Measurements from ENCODE around the gene PLEKHN1.
"Not testable (repeated sequence)": the region's sequence is repeated elsewhere in the genome, so short reads cannot be mapped to it uniquely, and the experiment has no call there.

PLEKHN1 gene

DNA sequence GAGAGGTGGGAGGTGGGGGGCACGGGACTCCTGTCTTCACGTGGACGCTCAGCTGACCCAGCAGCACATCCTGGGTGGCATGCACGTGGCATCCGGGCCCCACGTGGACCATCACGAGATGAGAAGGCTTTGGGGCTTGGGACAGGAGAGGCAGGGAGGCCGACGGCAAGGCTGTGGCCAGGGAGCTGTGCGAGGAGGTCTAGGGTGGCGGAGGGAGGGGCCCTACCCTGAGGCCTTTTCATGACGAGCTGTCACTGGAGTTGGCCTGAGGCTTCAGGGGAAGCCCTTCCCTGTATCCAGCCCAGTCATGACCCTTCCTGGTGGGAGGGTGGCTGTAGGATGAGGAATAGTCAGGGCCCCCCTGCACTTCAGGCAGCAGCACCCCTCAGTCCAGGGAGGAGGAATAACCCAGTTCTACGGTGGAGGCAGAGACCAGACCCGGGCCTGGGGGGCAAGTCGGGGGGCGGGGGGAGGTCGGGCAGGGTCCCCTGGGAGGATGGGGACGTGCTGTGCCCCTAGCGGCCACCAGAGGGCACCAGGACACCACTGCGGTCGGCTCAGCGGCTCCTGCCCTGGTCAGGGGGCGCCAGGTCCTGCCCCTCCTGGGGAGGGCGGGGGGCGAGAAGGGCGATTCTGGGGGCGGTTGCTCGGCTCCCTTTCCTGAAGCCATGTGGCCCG lies 17.7 kb downstream of the PLEKHN1 start:
- Mint-ChIP-seq H3K9me3 (peaks cover 7% of the 10 kb centered on the region), H3K27ac (no peak overlapping the region), H3K27me3 (ENCODE audit: low read depth) (peaks cover 43% of the 10 kb centered on the region), H3K36me3 (ENCODE audit: low read depth) (no peaks in the 10 kb centered on the region), H3K4me1 (peaks cover 6% of the 10 kb centered on the region), H3K4me3 (peak overlapping the region in 1 of 3 experiments; percentile 21)
- TF ChIP-seq, protein P1, sequence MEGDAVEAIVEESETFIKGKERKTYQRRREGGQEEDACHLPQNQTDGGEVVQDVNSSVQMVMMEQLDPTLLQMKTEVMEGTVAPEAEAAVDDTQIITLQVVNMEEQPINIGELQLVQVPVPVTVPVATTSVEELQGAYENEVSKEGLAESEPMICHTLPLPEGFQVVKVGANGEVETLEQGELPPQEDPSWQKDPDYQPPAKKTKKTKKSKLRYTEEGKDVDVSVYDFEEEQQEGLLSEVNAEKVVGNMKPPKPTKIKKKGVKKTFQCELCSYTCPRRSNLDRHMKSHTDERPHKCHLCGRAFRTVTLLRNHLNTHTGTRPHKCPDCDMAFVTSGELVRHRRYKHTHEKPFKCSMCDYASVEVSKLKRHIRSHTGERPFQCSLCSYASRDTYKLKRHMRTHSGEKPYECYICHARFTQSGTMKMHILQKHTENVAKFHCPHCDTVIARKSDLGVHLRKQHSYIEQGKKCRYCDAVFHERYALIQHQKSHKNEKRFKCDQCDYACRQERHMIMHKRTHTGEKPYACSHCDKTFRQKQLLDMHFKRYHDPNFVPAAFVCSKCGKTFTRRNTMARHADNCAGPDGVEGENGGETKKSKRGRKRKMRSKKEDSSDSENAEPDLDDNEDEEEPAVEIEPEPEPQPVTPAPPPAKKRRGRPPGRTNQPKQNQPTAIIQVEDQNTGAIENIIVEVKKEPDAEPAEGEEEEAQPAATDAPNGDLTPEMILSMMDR (IDR thresholded peaks at IDR 0.05; ENCODE audit: unreplicated experiment in 3 of 3), result peak; percentile 95 to 96 (median 95)

DNA sequence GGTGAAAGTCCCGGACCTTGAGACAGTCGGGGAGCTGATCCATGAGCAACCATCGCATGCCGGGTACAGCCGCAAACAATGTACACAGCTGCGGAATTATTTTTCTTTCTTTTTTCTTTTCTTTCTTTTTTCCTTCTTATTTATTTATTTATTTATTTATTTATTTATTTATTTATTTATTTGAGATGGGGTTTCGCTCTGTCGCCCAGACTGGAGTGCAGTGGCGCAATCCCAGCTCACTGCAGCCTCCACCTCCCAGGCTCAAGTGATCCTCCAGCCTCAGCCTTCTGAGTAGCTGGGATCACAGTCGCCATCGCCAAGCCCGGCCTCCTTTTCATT lies 18.2 kb downstream of the PLEKHN1 start:
- H3K9me3 Mint-ChIP-seq, result peaks cover 12% of the 10 kb centered on the region
- peaks cover 48% of the 10 kb centered on the region for H3K27me3 Mint-ChIP-seq (ENCODE audit: low read depth)
- peaks cover 6% of the 10 kb centered on the region for H3K4me1 Mint-ChIP-seq
- TF ChIP-seq, protein P1 (IDR thresholded peaks at IDR 0.05; ENCODE audit: unreplicated experiment in 3 of 3), result peak; percentile 22 to 52 (median 40)
- no peak overlapping the region for H3K4me3 Mint-ChIP-seq
- H3K36me3 Mint-ChIP-seq (ENCODE audit: low read depth), result no peaks in the 10 kb centered on the region
- H3K27ac Mint-ChIP-seq, result no peak overlapping the region

DNA sequence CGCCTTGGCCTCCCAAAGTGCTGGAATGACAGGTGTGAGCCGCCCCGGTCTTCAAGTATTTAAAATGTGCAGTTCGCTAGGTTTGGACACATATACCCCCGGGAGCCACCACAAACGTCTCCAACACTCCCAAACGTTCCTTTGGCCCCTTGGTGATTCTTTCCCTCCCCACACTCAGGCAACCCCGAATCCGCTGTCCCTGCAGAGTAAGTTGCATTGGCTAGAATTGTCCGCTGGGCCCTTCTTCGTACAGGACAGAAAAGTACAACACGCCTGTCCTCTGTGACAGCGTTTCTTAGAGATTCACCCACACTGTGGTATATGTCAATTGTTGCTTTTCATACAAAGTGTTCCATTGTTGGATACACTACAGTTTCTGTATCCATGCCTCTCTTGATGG lies 18.8 kb downstream of the PLEKHN1 start:
- Mint-ChIP-seq H3K9me3 (peaks cover 15% of the 10 kb centered on the region), H3K4me3 (no peak overlapping the region), H3K36me3 (ENCODE audit: low read depth) (no peaks in the 10 kb centered on the region), H3K4me1 (peaks cover 6% of the 10 kb centered on the region), H3K27ac (no peak overlapping the region), H3K27me3 (ENCODE audit: low read depth) (peaks cover 54% of the 10 kb centered on the region)
- TF ChIP-seq, protein P1 (IDR thresholded peaks at IDR 0.05; ENCODE audit: unreplicated experiment in 3 of 3), result no peak

DNA sequence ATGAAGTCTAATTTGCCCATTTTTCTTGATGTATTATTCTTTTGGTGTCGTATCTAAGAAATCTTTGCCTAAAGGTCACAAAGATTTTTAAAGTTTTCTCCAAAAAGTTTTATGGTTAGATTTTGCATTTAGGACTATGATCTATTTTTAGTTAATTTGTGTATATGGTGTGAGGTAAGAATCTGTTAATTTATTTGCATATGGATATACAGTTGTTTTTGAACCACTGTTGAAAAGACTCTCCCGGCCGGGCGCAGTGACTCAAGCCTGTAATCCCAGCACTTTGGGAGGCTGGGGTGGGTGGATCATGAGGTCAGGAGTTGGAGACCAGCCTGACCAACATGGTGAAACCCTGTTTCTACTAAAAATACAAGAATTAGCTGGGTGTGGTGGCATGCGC lies 21.8 kb downstream of the PLEKHN1 start:
- not testable (repeated sequence) for H3K4me3 Mint-ChIP-seq; H3K27ac Mint-ChIP-seq; H3K36me3 Mint-ChIP-seq (ENCODE audit: low read depth); H3K4me1 Mint-ChIP-seq
- Mint-ChIP-seq H3K9me3 (peaks cover 32% of the 10 kb centered on the region), H3K27me3 (ENCODE audit: low read depth) (peaks cover 64% of the 10 kb centered on the region)

DNA sequence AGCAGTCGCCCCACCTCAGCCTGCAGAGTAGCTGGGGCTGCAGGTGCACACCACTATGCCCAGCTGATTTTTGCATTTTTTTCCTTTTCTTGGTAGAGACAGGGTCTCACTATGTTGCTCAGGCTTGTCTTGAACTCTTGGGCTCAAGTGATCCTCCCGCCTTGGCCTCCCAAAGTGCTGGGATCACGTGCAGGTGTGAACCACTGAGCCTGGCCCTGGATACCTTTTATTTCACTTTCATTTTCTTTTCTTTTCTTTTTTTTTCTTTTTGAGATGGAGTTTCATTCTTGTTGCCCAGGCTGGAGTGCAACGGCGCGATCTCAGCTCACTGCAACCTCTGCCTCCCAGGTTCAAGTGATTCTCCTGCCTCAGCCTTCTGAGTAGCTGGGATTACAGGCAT lies 25.0 kb downstream of the PLEKHN1 start:
- not testable (repeated sequence) for H3K4me1 Mint-ChIP-seq; H3K4me3 Mint-ChIP-seq; H3K36me3 Mint-ChIP-seq (ENCODE audit: low read depth); H3K27ac Mint-ChIP-seq
- peaks cover 53% of the 10 kb centered on the region for H3K27me3 Mint-ChIP-seq (ENCODE audit: low read depth)
- peaks cover 33% of the 10 kb centered on the region for H3K9me3 Mint-ChIP-seq

DNA sequence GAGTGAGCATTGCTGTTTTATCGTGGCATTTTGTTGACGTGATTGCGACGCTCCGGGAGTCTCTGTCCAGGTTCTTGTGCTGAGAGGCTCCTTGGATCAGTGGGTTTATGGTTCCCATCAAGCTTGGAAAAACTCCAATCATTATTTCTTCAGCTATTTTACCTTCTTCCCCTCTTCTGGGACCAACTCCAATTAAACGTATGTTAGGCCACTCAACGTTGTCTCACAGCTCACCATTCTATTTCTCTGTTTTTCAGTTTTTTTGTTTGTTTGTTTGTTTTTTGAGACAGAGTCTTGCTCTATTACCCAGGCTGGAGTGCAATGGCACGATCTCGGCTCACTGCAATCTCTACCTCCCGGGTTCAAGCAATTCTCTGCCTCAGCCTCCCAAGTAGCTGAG lies 25.6 kb downstream of the PLEKHN1 start:
- peaks cover 51% of the 10 kb centered on the region for H3K27me3 Mint-ChIP-seq (ENCODE audit: low read depth)
- H3K4me3 Mint-ChIP-seq, result no peak overlapping the region
- peaks cover 6% of the 10 kb centered on the region for H3K36me3 Mint-ChIP-seq (ENCODE audit: low read depth)
- TF ChIP-seq, protein P1 (IDR thresholded peaks at IDR 0.05; ENCODE audit: unreplicated experiment in 3 of 3), result no peak
- H3K27ac Mint-ChIP-seq, result no peak overlapping the region
- peaks cover 4% of the 10 kb centered on the region for H3K4me1 Mint-ChIP-seq
- peaks cover 33% of the 10 kb centered on the region for H3K9me3 Mint-ChIP-seq

DNA sequence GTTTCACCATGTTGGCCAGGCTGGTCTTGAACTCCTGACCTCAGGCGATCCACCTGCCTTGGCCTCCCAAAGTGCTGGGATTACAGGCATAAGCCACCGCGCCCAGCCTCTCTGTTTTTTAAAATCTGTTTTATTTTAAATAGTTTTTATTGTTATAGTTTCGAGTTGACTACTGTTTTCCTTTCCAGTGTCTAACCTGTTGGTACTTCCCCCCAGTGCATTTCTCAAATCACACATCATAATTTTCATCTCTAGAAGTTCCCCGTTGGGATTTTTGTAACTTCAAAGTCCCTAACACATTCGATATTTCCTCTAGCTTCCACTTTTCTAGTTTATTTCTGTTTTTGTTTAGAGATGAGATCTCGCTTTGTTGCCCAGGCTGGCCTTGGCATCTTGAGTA lies 26.1 kb downstream of the PLEKHN1 start:
- Mint-ChIP-seq H3K27me3 (ENCODE audit: low read depth) (peaks cover 55% of the 10 kb centered on the region), H3K36me3 (ENCODE audit: low read depth) (peaks cover 6% of the 10 kb centered on the region), H3K4me3 (no peak overlapping the region), H3K4me1 (peaks cover 4% of the 10 kb centered on the region), H3K9me3 (peaks cover 33% of the 10 kb centered on the region), H3K27ac (no peak overlapping the region)
- TF ChIP-seq, protein P1 (IDR thresholded peaks at IDR 0.05; ENCODE audit: unreplicated experiment in 3 of 3), result no peak

Measured in nephron (organoid).